MM.1S (cell line): ENCODE data around the gene DALRD3.

Experiments used
- DNase-seq: peaks from one replicate; pipeline ENCODE4 v3.0.0-alpha.2; 2015
- H2AFZ ChIP-seq: fragments of 300-600 bp; sonication (generic); 2 replicates; pipeline ENCODE4 v1.6.0; 2016; ENCODE audit warnings: antibody characterized with exemption, low read length
- H3F3A ChIP-seq: fragments of 300-600 bp; sonication (generic); 2 replicates; pipeline ENCODE4 v1.6.1; 2016; ENCODE audit warnings: mild to moderate bottlenecking, antibody characterized with exemption, low read length, moderate library complexity, mixed read lengths; ENCODE audit not compliant: insufficient read depth
- H3K27ac ChIP-seq: fragments of 300-600 bp; sonication (generic); 2 replicates; pipeline ENCODE4 v1.5.1; 2016; ENCODE audit warnings: mild to moderate bottlenecking, low read length
- H3K27me3 ChIP-seq: fragments of 300-600 bp; sonication (generic); replicated peaks from 2 replicates; pipeline ENCODE4 v1.6.0; 2016; ENCODE audit warnings: low read length; ENCODE audit not compliant: insufficient read depth
- H3K36me3 ChIP-seq: fragments of 300-600 bp; sonication (generic); replicated peaks from 2 replicates; pipeline ENCODE4 v1.6.1; 2016; ENCODE audit warnings: mild to moderate bottlenecking, low read length, mixed read lengths; ENCODE audit not compliant: insufficient read depth
- H3K4me1 ChIP-seq: fragments of 300-600 bp; sonication (generic); 2 replicates; pipeline ENCODE4 v1.6.1; 2016; ENCODE audit warnings: low read length, mixed read lengths
- H3K4me2 ChIP-seq: fragments of 300-600 bp; sonication (generic); 2 replicates; pipeline ENCODE4 v1.6.0; 2016; ENCODE audit warnings: low read depth, low read length
- H3K4me3 ChIP-seq: fragments of 300-600 bp; sonication (generic); 2 replicates; pipeline ENCODE4 v1.5.1; 2016; ENCODE audit warnings: low read length, mixed read lengths
- H3K79me2 ChIP-seq: fragments of 300-600 bp; sonication (generic); 2 replicates; pipeline ENCODE4 v1.6.1; 2016; ENCODE audit warnings: mixed run types, low read length, mixed read lengths
- H3K9ac ChIP-seq: fragments of 300-600 bp; sonication (generic); 2 replicates; pipeline ENCODE4 v1.6.1; 2016; ENCODE audit warnings: low read length, mixed read lengths
- H3K9me2 ChIP-seq: fragments of 300-600 bp; sonication (generic); replicated peaks from 2 replicates; pipeline ENCODE4 v1.6.1; 2016; ENCODE audit warnings: mild to moderate bottlenecking, low read length, mixed read lengths; ENCODE audit not compliant: insufficient read depth
- H3K9me3 ChIP-seq: fragments of 300-600 bp; sonication (generic); replicated peaks from 2 replicates; pipeline ENCODE4 v1.6.1; 2016; ENCODE audit warnings: mild to moderate bottlenecking, low read length, mixed read lengths; ENCODE audit not compliant: insufficient read depth
- H4K20me1 ChIP-seq: fragments of 300-600 bp; sonication (generic); 2 replicates; pipeline ENCODE4 v1.6.1; 2016; ENCODE audit warnings: mild to moderate bottlenecking, low read length, moderate library complexity, mixed read lengths; ENCODE audit not compliant: insufficient read depth
- CTCF ChIP-seq: fragments of 300-600 bp; sonication (generic); IDR thresholded peaks from 2 replicates; pipeline ENCODE4 v1.5.1; 2016; ENCODE audit warnings: antibody characterized with exemption, low read length, mixed read lengths
- EZH2 ChIP-seq: fragments of 300-600 bp; sonication (generic); optimal IDR thresholded peaks from 2 replicates; pipeline ENCODE3; 2017; ENCODE audit warnings: low read depth, mild to moderate bottlenecking, antibody characterized with exemption, low read length, mixed read lengths
- EZH2phosphoT487 ChIP-seq: fragments of 300-600 bp; sonication (generic); IDR thresholded peaks from 2 replicates; pipeline ENCODE4 v1.6.1; 2018; ENCODE audit warnings: antibody characterized with exemption, low read length

The DALRD3 gene

GRCh38 chr3:49017971-49018706, at the start of gene DALRD3:
Gene DALRD3, minus strand, starts transcription at chr3:49018580. Its CDS starts 16 bp downstream, at chr3:49018564.
- no peaks in the 10 kb centered on the region for H3K9me2 ChIP-seq
- 0 out of 2 replicates have a peak, but pooled peaks cover 2% of the 10 kb centered on the region for H4K20me1 ChIP-seq
- H3K4me2 ChIP-seq = peak within 1 kb of the TSS; percentile 95
- H3K9ac ChIP-seq = peak within 1 kb of the TSS; percentile 73
- peak within 1 kb of the TSS; percentile 74 for H2AFZ ChIP-seq
- peaks cover 7% of the 10 kb centered on the region; the same call in 1 of the 2 replicates for H3K36me3 ChIP-seq
- H3K27me3 ChIP-seq = no peaks in the 10 kb centered on the region
- H3K4me3 ChIP-seq = peak within 1 kb of the TSS; percentile 86
- peak within 1 kb of the TSS; percentile 72; the same call in 1 of the 2 replicates for H3K27ac ChIP-seq
- DNase-seq = peak; percentile 67
- peaks cover 64% of the 10 kb centered on the region for H3F3A ChIP-seq
- peaks cover 21% of the 10 kb centered on the region for H3K4me1 ChIP-seq
- H3K79me2 ChIP-seq = peaks cover 47% of the 10 kb centered on the region
- no peaks in the 10 kb centered on the region for H3K9me3 ChIP-seq
- TF ChIP-seq EZH2 (no peak), EZH2phosphoT487 (no peak), CTCF (no peak)

GRCh38 chr3:49058011-49058410, 39.6 kb upstream of the DALRD3 start:
- Histone ChIP-seq H2AFZ (no peak overlapping the region), H3F3A (no peaks in the 10 kb centered on the region), H3K9ac (no peak overlapping the region), H3K79me2 (peaks cover 18% of the 10 kb centered on the region; the same call in 1 of the 2 replicates), H3K27ac (no peak overlapping the region), H3K4me2 (no peak overlapping the region), H3K4me3 (no peak overlapping the region), H3K36me3 (peaks cover 12% of the 10 kb centered on the region), H3K9me2 (no peaks in the 10 kb centered on the region), H3K27me3 (no peaks in the 10 kb centered on the region), H3K4me1 (no peaks in the 10 kb centered on the region), H3K9me3 (no peaks in the 10 kb centered on the region), H4K20me1 (no peaks in the 10 kb centered on the region)
- TF ChIP-seq EZH2phosphoT487 = no peak
- no peak for TF ChIP-seq EZH2
- TF ChIP-seq CTCF = no peak
- no peak for DNase-seq

- H3K36me3 ChIP-seq = peaks cover 12% of the 10 kb centered on the region
- no peak for TF ChIP-seq EZH2
- TF ChIP-seq CTCF = no peak
- no peak for TF ChIP-seq EZH2phosphoT487
- no peaks in the 10 kb centered on the region for H3K9me3 ChIP-seq
- no peak overlapping the region for H2AFZ ChIP-seq
- no peak overlapping the region for H3K4me2 ChIP-seq
- H3K27ac ChIP-seq = no peak overlapping the region
- H3K4me1 ChIP-seq = no peaks in the 10 kb centered on the region
- H3K79me2 ChIP-seq = peaks cover 16% of the 10 kb centered on the region; the same call in 1 of the 2 replicates
- no peaks in the 10 kb centered on the region for H3F3A ChIP-seq
- H4K20me1 ChIP-seq = no peaks in the 10 kb centered on the region
- no peak overlapping the region for H3K4me3 ChIP-seq
- no peak for DNase-seq
- H3K9ac ChIP-seq = no peak overlapping the region
- H3K9me2 ChIP-seq = no peaks in the 10 kb centered on the region
- H3K27me3 ChIP-seq = no peaks in the 10 kb centered on the region
Measured at GRCh38 chr3:49057268-49057667, 38.9 kb upstream of the DALRD3 start.
